Gastroesophageal sphincter (tissue), 4 donors: ENCODE results near the gene HM13. TPM values are rescaled to one million over a fixed set of nuclear protein-coding genes. Genes with fewer than 3 reads are reported as not detected.
"Not testable (repeated sequence)": the region's sequence is repeated elsewhere in the genome, so short reads cannot be mapped to it uniquely, and the experiment has no call there.

ENCODE experiments used
- ATAC-seq: fragments of 150-250 bp; one replicate; pipeline ENCODE4 v1.9.1; 2016; ENCODE audit warnings: mild to moderate bottlenecking, moderate library complexity
- H3K27ac ChIP-seq, 4 donors: fragments of 200-600 bp; sonication (generic) in 3 of 4; 1 replicate in 3 of 4; 2 replicates in 1 of 4; pipeline ENCODE4 v1.5.1; 2016 to 2019
- H3K27me3 ChIP-seq: fragments of 200-600 bp; sonication (generic); one replicate; pipeline ENCODE4 v1.5.1; 2019
- H3K36me3 ChIP-seq, 2 donors: fragments of 200-600 bp; sonication (generic); one replicate each; pipeline ENCODE4 v1.5.1; 2019; ENCODE audit warnings: control low read depth in 1 of 2
- H3K4me1 ChIP-seq, 3 donors: fragments of 200-600 bp; sonication (generic); 1 replicate in 2 of 3; 2 replicates in 1 of 3; pipeline ENCODE4 v1.5.1; 2016 to 2019; ENCODE audit warnings: control low read depth in 2 of 3
- H3K4me3 ChIP-seq, 2 donors: fragments of 200-600 bp; sonication (generic); one replicate each; pipeline ENCODE4 v1.5.1; 2019; ENCODE audit warnings: mild to moderate bottlenecking in 1 of 2, moderate library complexity in 1 of 2
- H3K9me3 ChIP-seq, 3 donors: fragments of 200-600 bp; sonication (generic); one replicate each; pipeline ENCODE4 v1.5.1; 2017 to 2019; ENCODE audit warnings: control low read depth in 2 of 3
- CTCF ChIP-seq, 4 experiments: fragments of 200-600 bp in 2 of 4; fragments of 450-650 bp in 2 of 4; sonication (generic) in 1 of 4; IDR thresholded peaks; one replicate each; pipeline ENCODE4 v1.5.1; 2017 to 2019; ENCODE audit warnings: antibody characterized with exemption in 4 of 4, mild to moderate bottlenecking in 2 of 4, moderate library complexity in 2 of 4
- EP300 ChIP-seq: sonication (generic); formaldehyde crosslinking; IDR thresholded peaks from one replicate; pipeline ENCODE4 v1.6.1; 2017; ENCODE audit warnings: antibody characterized with exemption, mild to moderate bottlenecking
- POLR2A ChIP-seq, 2 donors: fragments of 450-650 bp; IDR thresholded peaks; one replicate each; pipeline ENCODE4 v1.6.1; 2017; ENCODE audit warnings: antibody characterized with exemption in 2 of 2, mild to moderate bottlenecking in 2 of 2, moderate library complexity in 1 of 2
- POLR2AphosphoS5 ChIP-seq: sonication (generic); formaldehyde crosslinking; IDR thresholded peaks from one replicate; pipeline ENCODE4 v1.6.1; 2017; ENCODE audit warnings: antibody characterized with exemption
- WGBS, 2 donors: methylation state at CpG; one replicate each; pipeline ENCODE4 v1.1.5; 2018; ENCODE audit warnings: low coverage in 1 of 2; 5-methylcytosine and 5-hydroxymethylcytosine counted together
- total RNA-seq, 4 donors: library from RNA; depleted of rRNA; stranded (reverse); fragments of >200 nt; gene quantifications; one replicate each; pipeline ENCODE4 v1.1.0, GENCODE V29; 2016

The HM13 gene
- total RNA-seq, 4 donors from 2014 or later, result 39.1 to 55.9 (median 44.8) TPM

GRCh38 chr20:31496761-31497295, 17.4 kb upstream of the HM13 start:
- no peak for TF ChIP-seq POLR2A (IDR thresholded peaks at IDR 0.05)
- TF ChIP-seq CTCF (IDR thresholded peaks at IDR 0.05), result peak in 1 of 4 experiments; percentile 20
- no peak for TF ChIP-seq EP300
- Histone ChIP-seq H3K4me1 (peaks cover 0 to 25% (median 3%) of the 10 kb centered on the region in 3 donors), H3K27ac (peak overlapping the region; percentile 4 to 76 (median 74)), H3K4me3 (peak overlapping the region; percentile 0 to 27), H3K27me3 (no peaks in the 10 kb centered on the region), H3K9me3 (no peaks in the 10 kb centered on the region), H3K36me3 (no peaks in the 10 kb centered on the region)
- 0 to 10% methylated on average over 2 to 4 of the region's 15 CpGs for WGBS, 2 donors
- peak; percentile 81 for ATAC-seq

GRCh38 chr20:31497838-31498540, 16.3 kb upstream of the HM13 start:
- Histone ChIP-seq H3K4me3 (no peak overlapping the region), H3K4me1 (peaks cover 0 to 28% (median 3%) of the 10 kb centered on the region in 3 donors), H3K27me3 (no peaks in the 10 kb centered on the region), H3K9me3 (no peaks in the 10 kb centered on the region), H3K36me3 (no peaks in the 10 kb centered on the region), H3K27ac (peak overlapping the region in 3 of 4 donors; percentile 73 to 76 (median 74))
- 18 to 42% methylated on average over 3 of the region's 6 CpGs for WGBS, 2 donors
- ATAC-seq, result no peak
- no peak for TF ChIP-seq EP300
- no peak for TF ChIP-seq POLR2AphosphoS5
- no peak for TF ChIP-seq CTCF (IDR thresholded peaks at IDR 0.05)
- no peak for TF ChIP-seq POLR2A (IDR thresholded peaks at IDR 0.05)

GRCh38 chr20:31500527-31500926, 13.7 kb upstream of the HM13 start:
- TF ChIP-seq EP300 (no peak), CTCF (IDR thresholded peaks at IDR 0.05) (no peak), POLR2A (IDR thresholded peaks at IDR 0.05) (no peak), POLR2AphosphoS5 (no peak)
- H3K27me3 ChIP-seq, result no peaks in the 10 kb centered on the region
- ATAC-seq, result no peak
- no peak overlapping the region for H3K27ac ChIP-seq
- H3K36me3 ChIP-seq, result no peaks in the 10 kb centered on the region
- peaks cover 0 to 30% (median 3%) of the 10 kb centered on the region in 3 donors for H3K4me1 ChIP-seq
- H3K4me3 ChIP-seq, result no peak overlapping the region
- no peaks in the 10 kb centered on the region for H3K9me3 ChIP-seq
- WGBS, 2 donors, result 71 to 75% methylated on average over 1 of the region's 1 CpG

GRCh38 chr20:31502884-31503673, 11.2 kb upstream of the HM13 start:
- 84 to 86% methylated on average over 4 of the region's 20 CpGs for WGBS, 2 donors
- H3K27ac ChIP-seq, result not testable (repeated sequence)

More at GRCh38 chr20:31502884-31503673, 11.2 kb upstream of the HM13 start:
- peak; percentile 94 for ATAC-seq
- H3K9me3 ChIP-seq, H3K27me3 ChIP-seq, H3K4me3 ChIP-seq, H3K4me1 ChIP-seq, H3K36me3 ChIP-seq: not testable (repeated sequence)
- peak; percentile 95 to 98 (median 98) for TF ChIP-seq CTCF (IDR thresholded peaks at IDR 0.05)
